HG03159 (cell line): ENCODE data around the gene RFFL.

Source experiments
- ATAC-seq: cut with Tn5 transposase; IDR thresholded peaks from one replicate; pipeline ENCODE4 v1.9.1; 2021; ENCODE audit warnings: mild to moderate bottlenecking, moderate library complexity; ENCODE audit not compliant: unreplicated experiment

The RFFL gene

GRCh38 chr17:35082073-35082657 lies 18.7 kb upstream of the RFFL start:
- ATAC-seq: no peak

GRCh38 chr17:35081638-35082037 lies 18.1 kb upstream of the RFFL start:
- no peak for ATAC-seq

GRCh38 chr17:35080536-35080935 lies 17.0 kb upstream of the RFFL start:
- ATAC-seq: no peak

- ATAC-seq: no peak
Observed at GRCh38 chr17:35079547-35080423, 16.3 kb upstream of the RFFL start.

GRCh38 chr17:35076874-35077273 lies 13.4 kb upstream of the RFFL start:
- ATAC-seq: no peak

GRCh38 chr17:35074711-35075707 lies 11.5 kb upstream of the RFFL start:
- ATAC-seq: no peak

GRCh38 chr17:35073991-35074627 lies 10.6 kb upstream of the RFFL start:
- no peak for ATAC-seq

- no peak for ATAC-seq
Observed at GRCh38 chr17:35073183-35073790, 9.8 kb upstream of the RFFL start.

- no peak for ATAC-seq
Observed at GRCh38 chr17:35069311-35069710, 5.8 kb upstream of the RFFL start.

- ATAC-seq: no peak
Observed at GRCh38 chr17:35068249-35068648, 4.7 kb upstream of the RFFL start.

GRCh38 chr17:35065880-35066279 lies 2.4 kb upstream of the RFFL start:
- ATAC-seq: no peak

- no peak for ATAC-seq
Observed at GRCh38 chr17:35064516-35065215, 1.2 kb upstream of the RFFL start.

- no peak for ATAC-seq
Observed at GRCh38 chr17:35062308-35062707, 1.2 kb downstream of the RFFL start.

GRCh38 chr17:35057332-35057915 lies 6.1 kb downstream of the RFFL start:
- ATAC-seq: no peak

- no peak for ATAC-seq
Observed at GRCh38 chr17:35056013-35056412, 7.5 kb downstream of the RFFL start.

- ATAC-seq: no peak
Observed at GRCh38 chr17:35053204-35053603, 10.3 kb downstream of the RFFL start.

- ATAC-seq: no peak
Observed at GRCh38 chr17:35052780-35053179, 10.7 kb downstream of the RFFL start.

- ATAC-seq: no peak
Observed at GRCh38 chr17:35052241-35052610, 11.3 kb downstream of the RFFL start.

- no peak for ATAC-seq
Observed at GRCh38 chr17:35051579-35052240, 11.8 kb downstream of the RFFL start.
